Memory B cell (primary cell): ENCODE results near the gene TRPC3.

Experiments used
- ATAC-seq: fragments of 150-1000 bp; cut with Tn5 transposase; 2 replicates; pipeline ENCODE4 v1.10.0; 2021; ENCODE audit warnings: low read depth, mild to moderate bottlenecking, moderate library complexity
- DNase-seq, 2 donors: peaks; one replicate each; pipeline ENCODE4 v3.0.0; 2022; ENCODE audit warnings: low spot score in 2 of 2
- H3K27ac Mint-ChIP-seq: one replicate; pipeline ENCODE4 v1.8.0; 2022; ENCODE audit warnings: mild to moderate bottlenecking, moderate library complexity, mixed read lengths
- H3K27me3 Mint-ChIP-seq: one replicate; pipeline ENCODE4 v1.8.0; 2022; ENCODE audit warnings: mixed read lengths
- H3K36me3 Mint-ChIP-seq: one replicate; pipeline ENCODE4 v1.8.0; 2022; ENCODE audit warnings: mild to moderate bottlenecking, mixed read lengths
- H3K4me1 Mint-ChIP-seq: one replicate; pipeline ENCODE4 v1.8.0; 2022; ENCODE audit warnings: mixed read lengths
- H3K4me3 Mint-ChIP-seq: one replicate; pipeline ENCODE4 v1.8.0; 2022; ENCODE audit warnings: mild to moderate bottlenecking, moderate library complexity, mixed read lengths
- H3K9me3 Mint-ChIP-seq: one replicate; pipeline ENCODE4 v1.8.0; 2022; ENCODE audit warnings: mixed read lengths

The TRPC3 gene

DNA sequence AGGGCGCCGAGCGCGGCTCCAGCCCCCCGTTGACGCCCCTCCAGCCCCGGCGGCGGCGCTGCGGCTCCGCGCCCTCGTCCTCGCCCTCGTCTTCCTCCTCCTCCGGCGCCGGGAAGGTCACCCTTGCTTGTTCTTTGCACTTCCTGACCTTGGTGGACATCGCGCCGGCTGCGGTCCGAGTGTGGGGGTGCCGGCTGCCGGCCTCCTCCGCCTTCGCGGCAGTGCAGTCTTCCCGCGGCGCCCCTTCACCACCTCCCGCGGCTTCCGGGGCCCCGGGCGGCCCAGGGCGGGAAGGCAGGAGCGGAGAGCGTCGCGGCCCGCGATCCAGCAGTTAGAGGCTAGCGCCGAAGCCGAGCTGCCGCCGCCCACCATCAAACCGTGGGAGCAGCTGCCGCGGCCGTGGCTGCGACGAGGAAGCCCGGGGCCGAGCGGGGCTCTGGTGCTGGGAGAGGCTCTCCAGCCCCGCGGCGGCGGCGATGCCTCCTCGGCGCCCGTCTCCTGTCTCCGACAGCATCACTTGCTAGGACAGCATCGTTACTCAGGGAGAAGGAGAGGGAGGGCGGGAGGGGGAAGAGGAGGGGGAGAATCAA is at the start of gene TRPC3:
TSS of gene TRPC3 (minus strand) at position 540 of the 590 bp plus-strand sequence. CDS start at position 160, 380 bp downstream.
- ATAC-seq = peak; percentile 16
- DNase-seq = peak; percentile 9 to 30
- Mint-ChIP-seq H3K9me3 (no peaks in the 10 kb centered on the region), H3K36me3 (no peaks in the 10 kb centered on the region), H3K27ac (no peak within 1 kb of the TSS), H3K4me1 (peaks cover 8% of the 10 kb centered on the region), H3K4me3 (peak within 1 kb of the TSS; percentile 85), H3K27me3 (peaks cover 7% of the 10 kb centered on the region)

DNA sequence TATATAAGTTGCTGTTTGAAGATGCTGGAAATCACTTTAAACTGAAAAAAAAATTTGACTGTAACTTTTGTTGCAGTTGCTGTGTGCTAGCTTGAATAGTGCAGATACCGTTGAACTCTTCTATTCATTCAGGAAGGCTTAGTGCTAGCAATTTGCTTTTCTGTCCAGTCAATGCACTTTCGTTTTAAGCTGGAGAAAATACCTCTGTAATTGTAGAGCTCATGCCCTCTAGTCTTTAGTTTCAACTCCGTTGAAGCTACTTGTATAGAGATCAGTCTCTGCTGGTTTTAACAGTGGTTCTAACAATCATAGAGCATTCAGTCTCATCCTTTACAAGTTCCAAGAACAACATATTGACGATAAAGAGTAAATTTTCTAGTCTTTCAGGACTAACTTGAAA is 49.0 kb upstream of the TRPC3 start:
- Mint-ChIP-seq H3K9me3 (no peaks in the 10 kb centered on the region), H3K27me3 (peaks cover 11% of the 10 kb centered on the region), H3K27ac (no peak overlapping the region), H3K36me3 (no peaks in the 10 kb centered on the region), H3K4me1 (peaks cover 2% of the 10 kb centered on the region), H3K4me3 (no peak overlapping the region)
- DNase-seq (no peak), ATAC-seq (no peak)

DNA sequence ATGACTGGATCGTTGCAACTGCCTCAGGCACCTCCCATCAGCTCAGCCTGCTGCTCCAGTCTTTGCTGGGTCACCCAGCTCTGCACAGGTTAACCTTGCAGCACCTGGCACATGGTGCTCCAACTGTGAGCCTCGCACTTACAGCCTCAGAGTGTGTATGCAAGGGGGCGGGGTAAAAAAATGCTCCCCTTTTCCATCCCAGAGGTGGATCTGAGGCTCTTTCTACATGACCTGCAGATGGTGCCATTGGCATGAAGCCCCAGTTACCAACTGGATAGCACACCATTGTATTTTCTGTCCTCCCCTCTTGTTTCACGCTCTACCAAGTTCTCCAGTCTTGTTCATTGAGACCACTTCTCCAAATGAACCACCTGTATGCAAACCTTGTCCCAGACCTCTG is 46.2 kb upstream of the TRPC3 start:
- no peak overlapping the region for H3K4me3 Mint-ChIP-seq
- ATAC-seq (no peak), DNase-seq (no peak)
- peaks cover 2% of the 10 kb centered on the region for H3K4me1 Mint-ChIP-seq
- peaks cover 15% of the 10 kb centered on the region for H3K27me3 Mint-ChIP-seq
- H3K36me3 Mint-ChIP-seq = no peaks in the 10 kb centered on the region
- no peak overlapping the region for H3K27ac Mint-ChIP-seq
- no peaks in the 10 kb centered on the region for H3K9me3 Mint-ChIP-seq

DNA sequence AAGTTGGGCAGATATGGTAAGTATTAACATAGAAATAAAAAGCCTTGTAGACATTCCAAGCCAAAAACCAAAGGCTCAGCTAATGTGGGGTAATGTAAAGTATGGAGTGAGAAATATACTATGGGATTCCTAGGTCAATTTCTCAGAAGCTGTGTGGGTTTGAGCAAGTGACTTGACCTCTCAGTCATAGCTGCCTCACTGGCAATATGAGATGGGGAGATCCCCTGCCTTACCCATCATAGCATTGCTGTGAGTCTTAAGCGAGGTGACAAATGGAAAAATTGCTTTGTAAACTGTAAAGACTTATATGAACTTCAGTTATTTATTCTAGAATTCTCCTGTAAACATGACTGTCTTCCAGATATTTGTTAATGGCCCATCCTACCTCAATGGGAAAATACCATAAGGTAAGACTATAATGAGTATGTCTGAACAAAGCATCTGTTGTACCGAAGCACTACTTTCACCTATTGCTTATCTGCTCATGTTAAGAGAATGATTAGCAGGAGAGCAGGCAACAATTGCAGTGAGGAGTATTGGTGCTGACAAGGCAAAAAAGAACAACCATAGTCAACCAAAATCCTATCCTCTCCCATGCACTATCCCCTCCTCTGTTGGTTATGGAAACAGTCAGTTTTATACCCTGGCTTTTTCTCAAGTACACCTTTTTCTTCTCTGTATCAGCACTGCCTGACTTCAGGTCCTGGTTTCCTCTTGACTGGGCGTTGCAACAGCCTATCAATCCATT is 44.1 kb upstream of the TRPC3 start:
- Mint-ChIP-seq H3K27me3 (peaks cover 11% of the 10 kb centered on the region), H3K9me3 (no peaks in the 10 kb centered on the region), H3K4me1 (peaks cover 2% of the 10 kb centered on the region), H3K27ac (no peak overlapping the region), H3K4me3 (no peak overlapping the region), H3K36me3 (no peaks in the 10 kb centered on the region)
- DNase-seq = no peak
- ATAC-seq = no peak

DNA sequence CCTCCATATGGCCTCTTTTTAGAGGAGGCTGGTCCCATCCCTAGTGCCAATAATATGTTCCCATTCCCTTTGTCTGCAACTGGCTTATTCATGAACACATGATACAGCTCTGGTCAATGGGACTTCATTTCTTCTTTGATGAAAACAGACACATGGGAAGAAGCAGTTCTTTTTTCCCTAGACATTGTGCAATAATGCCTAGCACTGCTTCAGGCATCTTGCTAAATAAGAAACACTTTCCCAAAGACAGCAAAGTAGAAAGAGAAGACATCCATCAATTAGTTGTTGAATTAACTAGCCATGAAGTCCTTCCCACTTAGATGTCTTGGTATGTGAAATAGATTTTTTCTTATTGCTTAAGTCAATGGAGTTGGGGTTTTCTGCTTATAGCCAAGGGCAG is 40.1 kb upstream of the TRPC3 start:
- Mint-ChIP-seq H3K27ac (no peak overlapping the region), H3K27me3 (peaks cover 17% of the 10 kb centered on the region)

DNA sequence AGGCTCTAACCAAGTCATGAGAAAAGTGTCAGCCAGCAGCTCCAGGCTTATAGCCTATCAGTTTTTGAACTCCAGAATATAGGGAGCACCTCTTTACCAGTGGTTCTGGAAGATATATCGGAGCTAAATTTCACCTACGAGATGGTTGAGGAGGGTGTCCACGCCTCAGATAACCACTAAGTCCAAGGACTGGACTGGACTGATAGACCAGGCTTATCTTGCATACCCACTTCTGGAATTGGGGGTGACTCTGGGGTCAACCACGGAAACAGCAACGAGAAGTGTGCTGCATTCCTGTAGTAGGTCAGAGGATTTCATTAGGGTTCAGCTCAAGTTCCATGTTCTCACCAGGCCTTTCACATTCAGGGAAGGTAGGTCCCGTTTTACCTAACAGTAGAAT is 38.6 kb upstream of the TRPC3 start:
- Mint-ChIP-seq H3K27me3 (peaks cover 19% of the 10 kb centered on the region), H3K4me3 (no peak overlapping the region), H3K27ac (no peak overlapping the region), H3K36me3 (no peaks in the 10 kb centered on the region), H3K9me3 (no peaks in the 10 kb centered on the region), H3K4me1 (no peaks in the 10 kb centered on the region)
- DNase-seq (no peak), ATAC-seq (no peak)

More for the DNA sequence above, 40.1 kb upstream of the TRPC3 start:
- Mint-ChIP-seq H3K4me1 (no peaks in the 10 kb centered on the region), H3K9me3 (no peaks in the 10 kb centered on the region), H3K4me3 (no peak overlapping the region), H3K36me3 (no peaks in the 10 kb centered on the region)
- ATAC-seq (no peak), DNase-seq (no peak)

DNA sequence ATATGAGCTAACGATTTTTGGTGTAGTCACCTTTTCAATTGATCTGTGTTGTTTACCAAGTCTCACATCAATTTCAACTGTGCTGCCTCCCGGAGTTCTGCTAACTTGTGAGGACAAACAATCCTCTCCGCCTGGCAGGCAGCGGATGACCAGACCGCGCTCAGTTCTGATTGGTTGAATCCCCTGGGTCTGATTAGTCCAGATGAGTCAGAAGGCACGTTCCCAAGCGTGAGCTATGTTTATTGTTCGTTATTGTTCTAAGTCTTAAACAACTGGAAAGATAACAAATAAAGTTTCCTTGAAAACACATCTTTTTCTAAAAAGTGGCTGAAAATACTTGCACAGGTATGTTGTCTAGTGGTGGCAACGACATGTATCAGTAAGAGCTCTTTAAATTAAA is 37.9 kb upstream of the TRPC3 start:
- Mint-ChIP-seq H3K27me3 (peaks cover 18% of the 10 kb centered on the region), H3K36me3 (no peaks in the 10 kb centered on the region), H3K9me3 (no peaks in the 10 kb centered on the region), H3K4me3 (no peak overlapping the region), H3K27ac (no peak overlapping the region), H3K4me1 (no peaks in the 10 kb centered on the region)
- ATAC-seq = no peak
- DNase-seq = no peak

DNA sequence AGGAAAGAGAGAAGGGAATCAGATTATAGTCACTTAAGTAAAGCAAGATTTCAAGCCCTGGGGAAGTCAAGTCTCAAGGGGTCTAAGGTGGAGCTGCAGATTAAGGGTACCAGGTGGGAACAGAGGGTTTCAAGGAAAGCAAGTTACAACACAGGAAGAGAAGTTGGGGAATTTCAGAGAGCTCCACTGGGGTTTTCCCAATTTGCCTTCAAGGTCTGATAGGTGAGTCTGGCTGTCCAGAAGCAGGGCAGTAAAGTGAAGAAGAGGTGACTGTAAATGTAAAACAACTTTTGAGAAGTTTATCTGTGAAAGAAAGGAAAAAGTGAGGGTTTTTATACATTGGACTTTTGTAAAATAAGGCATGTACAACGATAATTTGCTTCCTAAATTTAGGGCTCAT is 37.1 kb upstream of the TRPC3 start:
- ATAC-seq = no peak
- no peaks in the 10 kb centered on the region for H3K36me3 Mint-ChIP-seq
- H3K4me1 Mint-ChIP-seq = no peaks in the 10 kb centered on the region
- no peaks in the 10 kb centered on the region for H3K9me3 Mint-ChIP-seq
- no peak for DNase-seq
- no peak overlapping the region for H3K27ac Mint-ChIP-seq
- no peak overlapping the region for H3K4me3 Mint-ChIP-seq
- H3K27me3 Mint-ChIP-seq = peaks cover 18% of the 10 kb centered on the region

DNA sequence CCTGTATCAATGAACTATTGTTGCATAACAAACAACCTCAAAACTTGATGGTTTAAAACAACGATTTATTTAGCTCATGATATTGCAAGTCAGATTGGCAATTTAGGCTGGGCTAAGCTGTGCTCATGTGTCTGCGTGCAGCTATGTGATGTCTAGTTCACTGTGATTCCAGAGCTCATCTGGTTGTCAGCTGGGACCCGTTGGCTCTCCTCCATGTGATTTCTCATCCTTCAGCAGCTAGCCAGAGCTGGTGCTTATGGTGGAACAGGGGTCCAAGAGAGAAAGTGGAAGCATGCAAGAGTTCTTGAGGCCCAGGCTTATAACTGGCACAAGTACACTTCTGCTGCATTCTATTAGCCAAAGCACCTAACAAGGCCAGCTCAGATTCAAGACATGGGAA is 28.8 kb upstream of the TRPC3 start:
- H3K4me3 Mint-ChIP-seq = no peak overlapping the region
- no peaks in the 10 kb centered on the region for H3K36me3 Mint-ChIP-seq
- no peaks in the 10 kb centered on the region for H3K9me3 Mint-ChIP-seq
- DNase-seq = no peak
- ATAC-seq = no peak
- H3K27me3 Mint-ChIP-seq = peaks cover 3% of the 10 kb centered on the region
- peaks cover 16% of the 10 kb centered on the region for H3K4me1 Mint-ChIP-seq
- H3K27ac Mint-ChIP-seq = no peak overlapping the region

DNA sequence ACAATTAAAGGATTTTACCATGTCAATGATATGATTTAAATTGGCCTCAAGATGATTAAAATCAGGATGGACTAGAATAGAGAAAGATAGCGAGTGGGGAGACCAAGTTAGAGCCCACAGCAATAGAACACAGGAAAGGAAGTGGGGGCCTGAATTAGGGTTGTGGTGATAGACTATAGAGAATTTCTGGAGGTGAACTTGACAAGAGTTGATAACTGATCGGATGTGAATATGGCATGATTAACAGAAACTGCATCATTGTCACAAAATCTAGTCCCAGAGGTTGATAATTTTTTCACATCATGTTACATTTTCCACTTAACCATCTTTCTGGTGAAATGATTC is 26.3 kb upstream of the TRPC3 start:
- Mint-ChIP-seq H3K27ac (peak overlapping the region; percentile 3), H3K9me3 (no peaks in the 10 kb centered on the region), H3K27me3 (peaks cover 2% of the 10 kb centered on the region), H3K4me1 (peaks cover 19% of the 10 kb centered on the region), H3K4me3 (peak overlapping the region; percentile 19), H3K36me3 (no peaks in the 10 kb centered on the region)
- DNase-seq = no peak
- ATAC-seq = peak; percentile 31

DNA sequence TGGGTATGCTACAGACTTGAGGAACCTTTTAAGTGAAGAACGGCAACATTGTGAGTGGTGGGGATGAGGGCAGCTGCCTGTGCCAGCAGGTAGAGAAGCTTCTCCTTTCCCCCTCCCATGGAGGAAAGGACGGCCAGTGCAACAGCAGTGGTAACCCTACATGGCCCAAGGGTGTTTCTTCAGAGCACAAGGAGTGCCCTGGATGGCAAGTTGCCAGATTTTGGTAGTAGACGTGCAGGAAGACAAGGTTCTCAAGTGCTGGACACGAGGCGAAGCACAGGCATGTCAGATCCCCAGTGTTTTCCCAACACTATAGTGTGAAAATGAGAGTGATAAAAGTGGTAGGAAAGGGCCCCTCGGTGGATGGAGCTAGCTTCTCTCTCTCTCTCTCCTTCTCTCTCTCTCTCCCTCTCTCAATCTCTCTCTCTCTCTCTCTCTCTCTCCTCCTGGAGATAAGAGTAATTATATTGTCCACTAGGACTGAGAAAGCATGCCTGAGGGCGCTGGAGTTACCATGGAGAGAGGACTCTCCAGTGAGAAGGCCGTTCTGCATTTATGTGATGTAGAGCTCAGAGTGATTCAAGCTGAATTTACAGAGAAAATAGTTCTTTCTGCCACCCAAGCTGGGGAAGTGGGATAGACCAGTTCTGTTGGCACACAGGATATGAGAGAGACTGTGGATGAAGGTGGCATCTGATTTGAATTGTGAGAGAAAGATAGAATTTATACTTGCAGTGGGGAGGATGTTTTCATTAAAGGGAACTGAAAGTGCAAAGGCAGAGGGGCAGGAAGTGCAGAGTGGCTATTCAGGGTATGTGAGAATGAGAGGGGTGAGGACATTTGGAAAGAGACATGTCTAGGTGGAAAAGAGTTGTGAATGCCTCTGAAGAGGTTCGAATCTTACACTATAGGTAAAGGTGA is 25.7 kb upstream of the TRPC3 start:
- ATAC-seq (peak; percentile 98), DNase-seq (peak in 1 of 2 donors; percentile 28)
- peak overlapping the region; percentile 19 for H3K4me3 Mint-ChIP-seq
- H3K27me3 Mint-ChIP-seq = peaks cover 2% of the 10 kb centered on the region
- H3K4me1 Mint-ChIP-seq = peaks cover 19% of the 10 kb centered on the region
- H3K9me3 Mint-ChIP-seq = no peaks in the 10 kb centered on the region
- no peaks in the 10 kb centered on the region for H3K36me3 Mint-ChIP-seq
- peak overlapping the region; percentile 3 for H3K27ac Mint-ChIP-seq

DNA sequence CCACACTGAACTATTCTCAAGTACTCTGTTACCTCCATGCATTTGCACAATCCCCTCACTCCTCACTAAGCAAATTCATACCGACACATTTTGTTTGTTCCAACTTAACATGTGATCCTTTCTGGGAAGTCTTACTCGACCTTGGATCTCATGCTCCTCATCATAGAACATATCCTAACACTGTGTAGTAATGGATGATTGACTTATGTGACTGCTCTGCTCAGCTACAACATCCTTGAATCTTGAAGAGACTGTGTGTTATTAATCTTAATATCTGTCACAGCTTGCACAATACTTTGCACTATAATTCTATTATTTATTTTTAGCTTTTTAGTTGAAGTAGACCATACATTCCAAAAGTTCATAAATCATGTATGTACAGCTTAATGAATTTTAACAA is 23.9 kb upstream of the TRPC3 start:
- H3K4me1 Mint-ChIP-seq = peaks cover 19% of the 10 kb centered on the region
- H3K4me3 Mint-ChIP-seq = no peak overlapping the region
- no peak overlapping the region for H3K27ac Mint-ChIP-seq
- H3K27me3 Mint-ChIP-seq = peaks cover 2% of the 10 kb centered on the region
- no peak for DNase-seq
- ATAC-seq = no peak
- H3K9me3 Mint-ChIP-seq = no peaks in the 10 kb centered on the region
- H3K36me3 Mint-ChIP-seq = no peaks in the 10 kb centered on the region

DNA sequence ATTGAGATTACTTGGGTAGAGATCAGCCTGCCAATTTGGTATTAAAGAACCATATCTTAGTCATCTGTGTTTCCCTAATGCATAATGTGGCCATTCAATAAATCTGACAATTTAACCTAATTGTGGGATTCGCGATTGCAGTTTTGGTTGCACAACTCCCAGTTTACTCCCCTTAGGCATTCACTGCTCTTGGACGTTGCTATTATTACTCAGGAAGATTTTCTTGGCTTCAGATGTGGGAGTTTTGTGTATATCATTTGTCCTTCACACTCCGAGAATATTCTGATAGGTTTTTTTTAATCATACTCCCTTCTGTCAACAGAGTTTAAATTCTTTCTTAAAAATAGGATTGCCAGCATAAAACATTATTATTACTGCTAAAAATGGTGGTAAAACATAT is 22.0 kb upstream of the TRPC3 start:
- Mint-ChIP-seq H3K9me3 (no peaks in the 10 kb centered on the region), H3K4me3 (no peak overlapping the region), H3K27me3 (peaks cover 5% of the 10 kb centered on the region), H3K4me1 (peaks cover 19% of the 10 kb centered on the region), H3K36me3 (no peaks in the 10 kb centered on the region), H3K27ac (no peak overlapping the region)
- DNase-seq (no peak), ATAC-seq (no peak)

DNA sequence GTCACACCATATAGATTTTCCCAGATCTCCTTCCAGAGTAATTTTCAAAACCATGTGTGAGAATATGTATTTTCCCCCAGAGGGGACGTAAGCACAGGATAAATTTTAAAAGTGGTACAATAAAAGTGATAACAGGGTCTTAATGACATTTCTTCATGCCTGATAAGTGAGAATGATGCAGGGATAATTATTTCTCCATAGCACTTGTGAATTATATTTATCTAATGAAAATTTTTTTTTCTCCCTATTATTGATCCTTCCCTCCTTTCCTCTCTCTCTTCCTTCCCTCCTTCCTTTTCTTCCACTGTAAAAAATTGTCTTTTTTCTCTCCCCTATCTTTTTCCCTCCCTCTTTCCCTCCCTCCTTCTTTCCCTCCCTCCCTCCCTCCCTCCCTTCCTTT is 17.0 kb upstream of the TRPC3 start:
- Mint-ChIP-seq H3K4me1 (peaks cover 3% of the 10 kb centered on the region), H3K4me3 (no peak overlapping the region), H3K36me3 (no peaks in the 10 kb centered on the region), H3K27me3 (peaks cover 10% of the 10 kb centered on the region), H3K9me3 (peaks cover 2% of the 10 kb centered on the region), H3K27ac (no peak overlapping the region)
- ATAC-seq (no peak), DNase-seq (no peak)
